ENCODE results near the gene SVOPL.

The SVOPL gene

DNA sequence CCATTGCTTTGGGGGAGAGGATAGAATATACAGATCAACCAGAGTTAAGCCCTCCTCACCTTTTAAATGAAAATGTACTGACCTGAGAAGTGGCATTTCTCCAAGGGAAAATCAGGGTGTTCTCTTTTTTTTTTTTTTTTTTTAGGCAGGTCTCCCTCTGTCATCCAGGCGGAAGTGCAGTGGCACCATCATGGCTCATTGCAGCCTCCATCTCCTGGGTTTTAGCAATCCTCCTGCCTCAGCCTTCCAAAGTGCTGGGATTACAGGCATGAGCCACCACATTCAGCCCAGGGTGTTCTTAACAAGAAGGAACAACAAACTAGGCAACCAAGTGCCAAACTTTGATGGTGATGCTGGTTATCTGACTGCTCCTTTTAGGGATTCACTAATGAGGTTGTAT is 111.0 kb downstream of the SVOPL start:
- TF ChIP-seq, protein P1, sequence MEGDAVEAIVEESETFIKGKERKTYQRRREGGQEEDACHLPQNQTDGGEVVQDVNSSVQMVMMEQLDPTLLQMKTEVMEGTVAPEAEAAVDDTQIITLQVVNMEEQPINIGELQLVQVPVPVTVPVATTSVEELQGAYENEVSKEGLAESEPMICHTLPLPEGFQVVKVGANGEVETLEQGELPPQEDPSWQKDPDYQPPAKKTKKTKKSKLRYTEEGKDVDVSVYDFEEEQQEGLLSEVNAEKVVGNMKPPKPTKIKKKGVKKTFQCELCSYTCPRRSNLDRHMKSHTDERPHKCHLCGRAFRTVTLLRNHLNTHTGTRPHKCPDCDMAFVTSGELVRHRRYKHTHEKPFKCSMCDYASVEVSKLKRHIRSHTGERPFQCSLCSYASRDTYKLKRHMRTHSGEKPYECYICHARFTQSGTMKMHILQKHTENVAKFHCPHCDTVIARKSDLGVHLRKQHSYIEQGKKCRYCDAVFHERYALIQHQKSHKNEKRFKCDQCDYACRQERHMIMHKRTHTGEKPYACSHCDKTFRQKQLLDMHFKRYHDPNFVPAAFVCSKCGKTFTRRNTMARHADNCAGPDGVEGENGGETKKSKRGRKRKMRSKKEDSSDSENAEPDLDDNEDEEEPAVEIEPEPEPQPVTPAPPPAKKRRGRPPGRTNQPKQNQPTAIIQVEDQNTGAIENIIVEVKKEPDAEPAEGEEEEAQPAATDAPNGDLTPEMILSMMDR (IDR thresholded peaks at IDR 0.05), result no peak
- Histone ChIP-seq H3K9me3 (no peaks in the 10 kb centered on the region), H3K27ac (no peak overlapping the region), H3K4me1 (ENCODE audit: control insufficient read depth in 1 of 2, insufficient read depth in 1 of 2, low read depth in 1 of 2, low read length in 1 of 2) (no peaks in the 10 kb centered on the region), H3K36me3 (peaks cover 17% of the 10 kb centered on the region), H3K27me3 (no peaks in the 10 kb centered on the region), H3K4me3 (ENCODE audit: low read depth in 1 of 2, low read length in 1 of 2) (no peak overlapping the region)

DNA sequence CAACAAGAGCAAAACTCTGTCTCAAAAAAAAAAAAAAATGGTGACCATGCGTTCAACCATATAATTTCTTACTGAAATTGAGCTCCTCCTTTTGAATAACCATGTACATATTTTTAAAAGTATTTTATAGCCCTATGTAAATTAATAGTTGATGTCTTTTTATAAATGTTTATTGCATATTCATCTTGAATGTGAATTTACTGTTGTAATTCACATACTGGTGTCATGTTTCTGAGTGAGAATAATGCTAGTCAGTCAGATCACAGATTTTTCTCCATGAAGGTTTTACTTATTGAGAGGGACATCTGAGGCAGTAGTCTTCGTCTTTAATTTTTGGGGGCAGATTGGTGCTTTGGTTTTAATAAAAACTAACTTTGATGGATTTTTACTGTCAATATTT is 112.2 kb downstream of the SVOPL start:
- no peak overlapping the region for H3K4me3 ChIP-seq (ENCODE audit: low read depth in 1 of 2, low read length in 1 of 2)
- no peaks in the 10 kb centered on the region for H3K4me1 ChIP-seq (ENCODE audit: control insufficient read depth in 1 of 2, insufficient read depth in 1 of 2, low read depth in 1 of 2, low read length in 1 of 2)
- H3K27me3 ChIP-seq, result no peaks in the 10 kb centered on the region
- peaks cover 25% of the 10 kb centered on the region for H3K36me3 ChIP-seq
- no peaks in the 10 kb centered on the region for H3K9me3 ChIP-seq
- TF ChIP-seq, protein P1 (IDR thresholded peaks at IDR 0.05), result no peak
- no peak overlapping the region for H3K27ac ChIP-seq

DNA sequence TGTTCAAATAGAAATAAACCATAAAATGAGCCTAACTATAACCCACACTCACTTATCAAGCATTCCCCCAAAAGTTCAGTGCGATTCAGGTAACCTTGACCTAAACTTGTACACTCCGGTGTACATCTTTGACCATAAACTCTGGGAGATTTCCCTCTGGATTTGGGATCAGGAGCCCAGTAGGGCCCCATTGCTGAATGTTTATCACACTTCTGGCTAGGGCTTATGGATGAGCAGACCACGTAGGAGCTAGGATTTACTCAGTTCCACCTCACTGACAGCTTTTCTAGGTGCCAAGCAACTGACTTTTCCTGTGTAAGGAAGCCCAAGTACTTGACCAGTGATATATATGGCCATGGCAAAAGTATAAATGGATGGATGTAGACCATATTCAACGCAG is 113.7 kb downstream of the SVOPL start:
- Histone ChIP-seq H3K9me3 (no peaks in the 10 kb centered on the region), H3K4me3 (ENCODE audit: low read depth in 1 of 2, low read length in 1 of 2) (no peak overlapping the region), H3K27ac (no peak overlapping the region), H3K27me3 (no peaks in the 10 kb centered on the region), H3K36me3 (peaks cover 38% of the 10 kb centered on the region), H3K4me1 (ENCODE audit: control insufficient read depth in 1 of 2, insufficient read depth in 1 of 2, low read depth in 1 of 2, low read length in 1 of 2) (no peaks in the 10 kb centered on the region)
- TF ChIP-seq, protein P1 (IDR thresholded peaks at IDR 0.05), result no peak

DNA sequence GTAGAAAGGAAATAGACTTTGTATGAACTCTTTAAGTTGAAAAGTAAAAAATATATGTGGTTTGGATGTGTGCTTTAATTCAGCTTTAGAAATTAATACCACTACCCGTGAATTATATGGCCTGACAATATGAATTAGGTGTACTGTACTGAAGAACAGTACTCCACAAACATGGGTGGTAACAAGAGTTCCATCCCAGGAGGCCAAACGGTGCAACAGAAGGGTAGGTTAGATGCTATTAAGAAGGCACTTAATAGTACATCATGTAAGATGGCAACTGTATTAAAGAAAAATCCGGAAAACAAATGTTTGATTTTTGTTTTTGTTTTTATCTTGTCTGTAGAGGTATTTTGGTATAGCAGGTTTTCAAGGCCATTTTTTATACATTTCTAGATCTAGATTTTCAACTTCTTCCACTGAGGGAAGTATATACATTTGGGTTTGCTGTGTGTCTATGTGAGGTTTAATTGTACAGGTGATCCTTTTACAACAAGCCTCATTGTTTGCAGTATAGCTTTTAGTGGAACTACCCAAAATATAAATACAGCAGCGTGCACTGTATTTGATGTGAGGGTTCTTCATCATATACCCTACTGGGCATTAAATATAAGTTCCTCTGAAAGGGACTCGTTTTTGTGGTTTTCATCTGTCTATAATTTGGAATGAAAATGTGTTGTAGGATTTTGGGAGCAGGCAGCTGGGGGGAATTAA is 115.7 kb downstream of the SVOPL start:
- no peak overlapping the region for H3K4me3 ChIP-seq (ENCODE audit: low read depth in 1 of 2, low read length in 1 of 2)
- H3K9me3 ChIP-seq, result no peaks in the 10 kb centered on the region
- peaks cover 46% of the 10 kb centered on the region for H3K36me3 ChIP-seq
- no peaks in the 10 kb centered on the region for H3K27me3 ChIP-seq
- no peak overlapping the region for H3K27ac ChIP-seq
- no peaks in the 10 kb centered on the region for H3K4me1 ChIP-seq (ENCODE audit: control insufficient read depth in 1 of 2, insufficient read depth in 1 of 2, low read depth in 1 of 2, low read length in 1 of 2)
- TF ChIP-seq, protein P1 (IDR thresholded peaks at IDR 0.05), result no peak

DNA sequence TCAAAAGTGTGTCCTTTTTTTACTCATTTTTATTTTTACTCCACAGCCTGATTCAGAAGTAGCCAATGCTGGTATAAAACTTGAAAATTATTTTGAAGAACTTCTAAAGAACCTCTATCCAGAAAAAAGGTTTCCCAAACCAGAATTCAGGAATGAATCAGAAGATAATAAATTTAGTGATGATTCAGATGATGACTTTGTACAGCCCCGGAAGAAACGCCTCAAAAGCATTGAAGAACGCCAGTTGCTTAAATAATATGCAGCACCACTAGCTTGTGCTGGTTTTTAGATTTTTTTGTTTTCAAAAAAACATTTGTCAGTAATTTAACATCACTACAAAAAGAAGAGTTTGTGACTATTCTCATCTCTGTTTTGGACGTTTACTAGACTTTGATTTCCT is 116.5 kb downstream of the SVOPL start:
- H3K9me3 ChIP-seq, result no peaks in the 10 kb centered on the region
- H3K27me3 ChIP-seq, result no peaks in the 10 kb centered on the region
- H3K27ac ChIP-seq, result no peak overlapping the region
- H3K4me1 ChIP-seq (ENCODE audit: control insufficient read depth in 1 of 2, insufficient read depth in 1 of 2, low read depth in 1 of 2, low read length in 1 of 2), result no peaks in the 10 kb centered on the region
- TF ChIP-seq, protein P1 (IDR thresholded peaks at IDR 0.05), result no peak
- H3K4me3 ChIP-seq (ENCODE audit: low read depth in 1 of 2, low read length in 1 of 2), result no peak overlapping the region
- peaks cover 54% of the 10 kb centered on the region for H3K36me3 ChIP-seq

Data from neutrophil (primary cell).